Lower lobe of right lung (tissue), 2 donors: Measurements from ENCODE around the gene SLC6A7. TPM values are rescaled to one million over a fixed set of nuclear protein-coding genes. Genes with fewer than 3 reads are reported as not detected.

Experiments
- ATAC-seq, 2 donors: fragments of 200-7000 bp; cut with Tn5 transposase; one replicate each; pipeline ENCODE4 v1.9.1; 2020 to 2022; ENCODE audit warnings: mild to moderate bottlenecking in 2 of 2, moderate library complexity in 2 of 2
- DNase-seq: peaks from one replicate; pipeline ENCODE4 v3.0.0-alpha.2; 2020
- H3K27ac ChIP-seq: fragments of 200-600 bp; one replicate; pipeline ENCODE4 v1.8.0; 2022
- H3K27me3 ChIP-seq: fragments of 200-600 bp; one replicate; pipeline ENCODE4 v1.8.0; 2022; ENCODE audit warnings: low read depth
- H3K36me3 ChIP-seq: fragments of 200-600 bp; one replicate; pipeline ENCODE4 v1.8.0; 2022; ENCODE audit warnings: mild to moderate bottlenecking
- H3K4me1 ChIP-seq: fragments of 200-600 bp; one replicate; pipeline ENCODE4 v1.8.0; 2022
- H3K4me3 ChIP-seq: fragments of 200-600 bp; one replicate; pipeline ENCODE4 v1.8.0; 2022; ENCODE audit warnings: mild to moderate bottlenecking
- H3K9me3 ChIP-seq: fragments of 200-600 bp; one replicate; pipeline ENCODE4 v1.8.0; 2022
- intact Hi-C: fragments of 100-400 bp; cut with DNase I; formaldehyde crosslinking; loops from one replicate; pipeline ENCODE4 v1.11.0; 2022
- total RNA-seq: library from RNA; stranded (reverse); fragmentation: NEBNext Ultra II Directional; extraction: Animal tissue kit (Norgen Biotek cat#: 25700); gene quantifications from one replicate; pipeline ENCODE4 v1.2.1, GENCODE V29; 2021
- TF ChIP-seq, protein P1 (sequence below): fragments of 200-600 bp; IDR thresholded peaks from one replicate; pipeline ENCODE4 v1.8.0; 2022; ENCODE audit warnings: antibody characterized with exemption, mild to moderate bottlenecking
- donor health status: DM: no; HTN: yes; CAD: no; lungs with severe emphysema.

The SLC6A7 gene
- total RNA-seq, 1 donor from 2014 or later = not detected

DNA sequence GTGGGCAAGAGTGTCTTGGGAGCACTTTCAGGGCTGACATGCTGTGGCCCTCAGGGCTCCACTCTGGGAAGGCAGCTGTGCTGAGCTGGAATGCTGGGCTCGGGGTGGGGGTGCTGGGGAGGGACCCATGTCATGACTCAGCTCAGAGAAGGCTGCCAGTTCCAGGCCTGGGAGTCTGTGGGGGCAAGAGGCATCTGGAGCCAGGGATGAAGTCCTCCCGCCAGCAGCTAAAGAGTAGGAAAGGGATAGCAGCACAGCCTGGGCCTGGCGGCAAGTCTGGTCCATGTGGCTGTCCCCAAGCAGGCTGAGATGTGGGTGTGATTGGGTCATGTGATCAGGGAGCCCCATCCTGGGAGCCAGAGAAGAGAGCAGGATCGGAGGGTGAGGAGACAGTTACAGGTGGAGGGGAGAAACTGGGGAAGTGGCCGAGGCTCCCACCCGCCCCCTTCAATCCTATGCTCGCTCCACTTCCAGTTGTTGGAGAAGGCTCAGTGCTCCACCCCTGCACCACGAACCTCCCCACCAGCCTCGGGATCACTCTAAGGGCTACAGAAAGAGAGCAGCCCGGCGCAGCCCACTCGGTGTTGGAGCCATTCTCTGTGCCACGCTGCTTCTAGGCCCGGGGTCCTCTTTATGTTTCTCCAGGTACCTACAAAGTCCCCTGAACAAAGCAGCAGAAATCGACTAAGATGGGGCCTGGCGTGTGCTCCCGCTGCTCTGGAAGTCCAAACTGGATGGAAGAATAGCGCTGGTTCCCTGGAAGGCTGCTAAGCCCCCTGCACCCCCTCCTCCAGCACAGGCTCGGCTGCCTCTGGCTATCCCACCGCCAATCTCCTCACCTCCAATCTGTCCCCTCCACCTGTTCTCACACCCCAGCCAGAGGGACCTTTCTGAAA is 46.3 kb upstream of the SLC6A7 start:
- Histone ChIP-seq H3K4me1 (peaks cover 69% of the 10 kb centered on the region), H3K36me3 (no peaks in the 10 kb centered on the region), H3K27ac (peak overlapping the region; percentile 69), H3K4me3 (peak overlapping the region; percentile 22), H3K9me3 (no peaks in the 10 kb centered on the region), H3K27me3 (no peaks in the 10 kb centered on the region)
- TF ChIP-seq, protein P1, sequence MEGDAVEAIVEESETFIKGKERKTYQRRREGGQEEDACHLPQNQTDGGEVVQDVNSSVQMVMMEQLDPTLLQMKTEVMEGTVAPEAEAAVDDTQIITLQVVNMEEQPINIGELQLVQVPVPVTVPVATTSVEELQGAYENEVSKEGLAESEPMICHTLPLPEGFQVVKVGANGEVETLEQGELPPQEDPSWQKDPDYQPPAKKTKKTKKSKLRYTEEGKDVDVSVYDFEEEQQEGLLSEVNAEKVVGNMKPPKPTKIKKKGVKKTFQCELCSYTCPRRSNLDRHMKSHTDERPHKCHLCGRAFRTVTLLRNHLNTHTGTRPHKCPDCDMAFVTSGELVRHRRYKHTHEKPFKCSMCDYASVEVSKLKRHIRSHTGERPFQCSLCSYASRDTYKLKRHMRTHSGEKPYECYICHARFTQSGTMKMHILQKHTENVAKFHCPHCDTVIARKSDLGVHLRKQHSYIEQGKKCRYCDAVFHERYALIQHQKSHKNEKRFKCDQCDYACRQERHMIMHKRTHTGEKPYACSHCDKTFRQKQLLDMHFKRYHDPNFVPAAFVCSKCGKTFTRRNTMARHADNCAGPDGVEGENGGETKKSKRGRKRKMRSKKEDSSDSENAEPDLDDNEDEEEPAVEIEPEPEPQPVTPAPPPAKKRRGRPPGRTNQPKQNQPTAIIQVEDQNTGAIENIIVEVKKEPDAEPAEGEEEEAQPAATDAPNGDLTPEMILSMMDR = no peak
- ATAC-seq = peak; percentile 42 to 60
- no peak for DNase-seq
- intact Hi-C loops = no loop called here

DNA sequence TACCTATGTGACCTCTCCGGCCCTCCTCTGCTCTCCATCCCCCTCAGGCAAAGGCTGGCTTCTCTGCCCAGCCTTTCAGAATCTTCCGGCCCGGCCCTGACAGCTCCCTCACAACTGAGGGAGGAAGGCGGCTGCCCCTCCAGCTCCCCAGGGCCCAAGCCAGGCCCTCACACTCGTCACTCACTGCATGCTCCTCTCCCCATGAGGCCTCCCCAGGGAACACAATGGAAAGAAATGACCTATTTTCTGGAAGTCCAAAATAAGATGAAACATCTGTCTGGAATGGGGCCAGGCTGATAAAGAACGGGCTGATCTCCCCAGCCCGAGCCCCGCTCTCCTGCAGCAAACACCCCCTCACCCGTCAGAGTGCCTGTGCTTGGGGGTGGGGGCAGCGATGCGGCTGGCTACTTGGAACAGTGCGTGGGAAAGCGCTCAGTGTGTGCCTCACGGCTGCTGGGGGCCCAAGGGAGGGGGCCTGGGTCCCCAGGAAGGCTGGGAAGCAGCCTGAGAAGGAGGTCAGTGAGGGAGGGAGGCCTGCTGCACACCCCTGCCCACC is 45.5 kb upstream of the SLC6A7 start:
- Histone ChIP-seq H3K4me1 (peaks cover 62% of the 10 kb centered on the region), H3K36me3 (no peaks in the 10 kb centered on the region), H3K27ac (peak overlapping the region; percentile 69), H3K27me3 (no peaks in the 10 kb centered on the region), H3K4me3 (peak overlapping the region; percentile 22), H3K9me3 (no peaks in the 10 kb centered on the region)
- TF ChIP-seq, protein P1 = no peak
- DNase-seq (no peak), ATAC-seq (peak; percentile 36 to 38)
- intact Hi-C loops = no loop called here

DNA sequence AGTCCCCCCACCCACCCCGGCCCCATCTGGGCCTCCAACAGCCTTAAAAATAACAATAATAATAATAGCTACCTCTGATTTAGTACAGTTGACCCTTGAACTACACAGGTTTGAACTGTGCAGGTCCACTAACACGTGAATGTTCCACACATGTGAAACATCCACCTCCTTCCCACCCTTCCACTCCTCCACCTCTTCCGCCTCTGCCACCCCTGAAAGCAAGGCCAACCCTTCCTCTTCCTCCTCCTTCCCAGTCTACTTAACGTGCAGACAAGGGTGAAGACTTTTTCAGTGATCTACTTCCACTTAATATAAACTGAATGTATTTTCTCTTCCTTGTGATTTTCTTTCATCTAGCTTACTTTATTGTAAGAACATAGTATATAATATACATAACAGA is 45.0 kb upstream of the SLC6A7 start:
- peaks cover 62% of the 10 kb centered on the region for H3K4me1 ChIP-seq
- DNase-seq = no peak
- TF ChIP-seq, protein P1 = no peak
- H3K27ac ChIP-seq = peak overlapping the region; percentile 69
- intact Hi-C loops = no loop called here
- H3K4me3 ChIP-seq = peak overlapping the region; percentile 22
- no peak for ATAC-seq
- H3K9me3 ChIP-seq = no peaks in the 10 kb centered on the region
- H3K27me3 ChIP-seq = no peaks in the 10 kb centered on the region
- H3K36me3 ChIP-seq = no peaks in the 10 kb centered on the region

- ATAC-seq = no peak
- H3K36me3 ChIP-seq = no peaks in the 10 kb centered on the region
- H3K27me3 ChIP-seq = no peaks in the 10 kb centered on the region
- TF ChIP-seq, protein P1 = no peak
- DNase-seq = no peak
- no peak overlapping the region for H3K27ac ChIP-seq
- H3K4me1 ChIP-seq = peaks cover 51% of the 10 kb centered on the region
- intact Hi-C loops = no loop called here
- no peaks in the 10 kb centered on the region for H3K9me3 ChIP-seq
- H3K4me3 ChIP-seq = no peak overlapping the region
Measured at GRCh38 chr5:150146235-150146634, 43.6 kb upstream of the SLC6A7 start.

DNA sequence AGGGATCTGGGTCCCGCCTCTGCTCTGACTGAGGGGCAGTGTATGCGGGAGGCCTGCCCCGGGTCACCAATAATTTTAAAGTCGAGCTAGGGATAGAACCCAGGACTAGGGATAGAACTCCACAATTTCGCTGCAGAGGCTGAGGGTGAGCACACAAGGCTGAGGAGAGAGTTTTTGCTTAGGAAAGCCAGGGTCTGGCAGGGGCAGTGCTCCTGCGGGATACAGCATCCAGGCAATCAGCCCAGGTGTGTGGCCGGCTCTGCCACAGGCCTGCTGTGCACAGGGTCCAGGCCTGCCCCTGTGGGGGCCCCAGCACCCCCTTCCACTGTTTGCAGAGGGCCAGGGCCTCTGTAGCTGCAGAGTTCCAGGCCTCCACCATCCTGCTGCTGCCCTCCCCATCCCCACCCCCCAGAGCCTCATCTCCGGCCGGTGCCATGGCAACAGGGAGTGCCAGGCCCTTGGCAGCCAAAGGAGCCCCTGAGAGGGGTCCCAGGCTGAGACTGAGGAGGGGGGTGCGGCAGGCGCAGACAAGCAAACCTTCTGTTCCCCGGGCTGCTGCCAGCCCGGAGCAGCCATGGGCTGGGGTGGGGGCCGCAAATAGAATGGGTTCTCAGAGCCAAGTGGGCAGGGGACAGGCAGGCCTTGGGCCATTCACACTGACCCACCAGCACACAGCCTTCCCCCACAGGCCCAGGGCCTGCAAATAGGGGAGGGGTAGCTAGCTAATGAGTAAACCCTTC is 42.8 kb upstream of the SLC6A7 start:
- TF ChIP-seq, protein P1 = no peak
- Histone ChIP-seq H3K4me1 (peaks cover 48% of the 10 kb centered on the region), H3K27ac (peak overlapping the region; percentile 46), H3K27me3 (no peaks in the 10 kb centered on the region), H3K36me3 (no peaks in the 10 kb centered on the region), H3K4me3 (peak overlapping the region; percentile 1), H3K9me3 (no peaks in the 10 kb centered on the region)
- intact Hi-C loops = no loop called here
- DNase-seq (no peak), ATAC-seq (no peak)
